ENCODE data around the gene NOX3. TPM values are rescaled to one million over a fixed set of nuclear protein-coding genes. Genes with fewer than 3 reads are reported as not detected.
A peak's percentile ranks its signal among the peaks of the same experiment; 100 is the strongest.
"Not testable (repeated sequence)": the region's sequence is repeated elsewhere in the genome, so short reads cannot be mapped to it uniquely, and the experiment has no call there.

The NOX3 gene
- total RNA-seq, 6 donors from 2014 or later: not detected

DNA sequence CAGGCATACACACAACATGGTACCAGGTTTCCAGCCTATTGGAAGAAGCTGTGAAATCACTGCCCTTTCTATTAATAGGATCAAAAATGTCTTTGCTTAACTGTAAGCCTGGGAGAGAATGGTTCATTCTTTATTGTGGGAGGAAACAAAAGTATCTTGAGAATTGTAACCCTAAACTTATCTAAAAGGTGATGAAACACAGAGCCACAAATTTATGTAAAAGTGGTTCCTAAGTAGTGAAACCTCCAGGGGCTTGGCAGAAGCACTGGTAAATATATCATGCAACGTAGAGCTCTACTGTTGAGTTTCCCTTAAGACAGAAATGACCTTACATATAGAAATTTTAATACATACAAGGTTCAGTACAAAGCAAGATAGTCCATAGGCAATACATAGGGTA lies 17.2 kb upstream of the NOX3 start:
- TF ChIP-seq, protein P1, sequence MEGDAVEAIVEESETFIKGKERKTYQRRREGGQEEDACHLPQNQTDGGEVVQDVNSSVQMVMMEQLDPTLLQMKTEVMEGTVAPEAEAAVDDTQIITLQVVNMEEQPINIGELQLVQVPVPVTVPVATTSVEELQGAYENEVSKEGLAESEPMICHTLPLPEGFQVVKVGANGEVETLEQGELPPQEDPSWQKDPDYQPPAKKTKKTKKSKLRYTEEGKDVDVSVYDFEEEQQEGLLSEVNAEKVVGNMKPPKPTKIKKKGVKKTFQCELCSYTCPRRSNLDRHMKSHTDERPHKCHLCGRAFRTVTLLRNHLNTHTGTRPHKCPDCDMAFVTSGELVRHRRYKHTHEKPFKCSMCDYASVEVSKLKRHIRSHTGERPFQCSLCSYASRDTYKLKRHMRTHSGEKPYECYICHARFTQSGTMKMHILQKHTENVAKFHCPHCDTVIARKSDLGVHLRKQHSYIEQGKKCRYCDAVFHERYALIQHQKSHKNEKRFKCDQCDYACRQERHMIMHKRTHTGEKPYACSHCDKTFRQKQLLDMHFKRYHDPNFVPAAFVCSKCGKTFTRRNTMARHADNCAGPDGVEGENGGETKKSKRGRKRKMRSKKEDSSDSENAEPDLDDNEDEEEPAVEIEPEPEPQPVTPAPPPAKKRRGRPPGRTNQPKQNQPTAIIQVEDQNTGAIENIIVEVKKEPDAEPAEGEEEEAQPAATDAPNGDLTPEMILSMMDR (IDR thresholded peaks at IDR 0.05): no peak
- TF ChIP-seq POLR2A (IDR thresholded peaks at IDR 0.05): no peak
- Histone ChIP-seq H3K27ac (no peak overlapping the region), H3K9me3 (peaks cover 0 to 12% (median 0%) of the 10 kb centered on the region in 4 donors), H3K27me3 (no peaks in the 10 kb centered on the region), H3K4me1 (no peaks in the 10 kb centered on the region), H3K4me3 (no peak overlapping the region), H3K36me3 (no peaks in the 10 kb centered on the region)
- no peak for ATAC-seq (ENCODE audit: low FRiP score in 2 of 2)
- DNase-seq: no peak
- WGBS, 2 donors: 70 to 87% methylated on average over 1 of the region's 1 CpG

DNA sequence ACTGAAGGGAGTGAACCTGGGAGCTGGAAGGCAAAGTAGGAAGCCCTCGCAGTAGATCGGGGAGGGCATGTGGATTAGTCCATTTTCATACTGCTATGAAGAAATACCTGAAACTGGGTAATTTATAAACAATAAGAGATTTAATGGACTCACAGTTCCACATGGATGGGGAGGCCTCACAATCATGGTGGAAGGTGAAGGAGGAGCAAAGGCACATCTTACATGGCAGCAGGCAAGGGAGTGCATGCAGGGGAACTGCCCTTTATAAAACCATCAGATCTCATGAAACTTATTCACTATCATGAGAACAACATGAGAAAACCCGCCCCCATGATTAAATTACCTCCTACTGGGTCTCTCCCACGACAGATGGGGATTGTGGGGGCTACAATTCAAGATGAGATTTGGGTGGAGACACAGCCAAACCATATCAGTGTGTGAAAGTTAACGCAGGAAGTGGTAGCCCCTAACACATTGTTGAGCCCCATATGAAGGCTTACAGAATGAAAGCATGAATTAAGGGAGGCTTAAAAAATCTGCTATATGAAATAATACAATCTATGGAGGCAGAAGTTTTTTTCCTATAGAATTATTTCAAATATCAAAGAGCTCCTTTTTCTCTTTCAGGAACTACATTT lies 15.5 kb upstream of the NOX3 start:
- H3K4me3 ChIP-seq; H3K36me3 ChIP-seq; ATAC-seq (ENCODE audit: low FRiP score in 2 of 2); DNase-seq; H3K27me3 ChIP-seq; H3K4me1 ChIP-seq; H3K27ac ChIP-seq: not testable (repeated sequence)
- peaks cover 0 to 13% (median 0%) of the 10 kb centered on the region in 4 donors for H3K9me3 ChIP-seq
- 88 to 94% methylated on average over 5 of the region's 5 CpGs for WGBS, 2 donors

DNA sequence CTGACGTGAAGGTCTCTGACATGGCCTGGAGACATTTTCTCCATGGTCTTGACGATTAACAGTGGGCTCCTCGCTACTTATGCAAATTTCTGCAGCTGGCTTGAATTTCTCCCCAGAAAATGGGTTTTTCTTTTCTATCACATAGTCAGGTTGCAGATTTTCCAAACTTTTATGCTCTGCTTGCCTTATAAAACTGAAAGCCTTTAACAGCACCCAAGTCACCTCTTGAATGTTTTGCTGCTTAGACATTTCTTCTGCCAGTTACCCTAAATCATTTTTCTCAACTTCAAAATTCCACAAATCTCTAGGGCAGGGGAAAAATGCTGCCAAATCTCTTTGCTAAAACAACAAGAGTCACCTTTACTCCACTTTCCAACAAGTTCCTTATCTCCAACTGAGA lies 12.9 kb upstream of the NOX3 start:
- WGBS, 2 donors: 95 to 100% methylated on average over 3 of the region's 3 CpGs
- H3K36me3 ChIP-seq: not testable (repeated sequence)

DNA sequence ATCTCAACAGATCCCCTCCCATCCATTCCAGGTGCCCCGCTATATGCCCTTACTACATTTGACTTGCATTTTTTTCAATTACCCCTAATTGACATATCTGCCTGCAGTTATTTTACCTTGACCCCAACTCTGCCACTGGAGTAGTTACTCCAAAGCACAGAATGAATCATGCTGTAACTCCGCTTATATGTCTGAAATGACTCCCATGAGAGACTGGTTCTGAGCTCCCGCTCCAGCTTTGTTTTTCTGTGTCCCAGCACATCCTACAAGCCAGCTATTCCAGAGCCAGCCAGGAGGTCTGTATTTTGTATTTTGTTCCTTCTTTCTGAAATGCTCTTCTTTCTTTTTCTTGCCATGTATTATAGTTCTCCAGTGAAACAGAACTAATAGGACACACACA lies 10.9 kb upstream of the NOX3 start:
- Histone ChIP-seq H3K9me3 (peaks cover 0 to 13% (median 0%) of the 10 kb centered on the region in 4 donors), H3K27me3 (no peaks in the 10 kb centered on the region), H3K27ac (no peak overlapping the region), H3K4me3 (no peak overlapping the region), H3K4me1 (no peaks in the 10 kb centered on the region), H3K36me3 (no peaks in the 10 kb centered on the region)
- TF ChIP-seq POLR2A (IDR thresholded peaks at IDR 0.05) (no peak), POLR2AphosphoS5 (IDR thresholded peaks at IDR 0.05) (no peak), EP300 (IDR thresholded peaks at IDR 0.05) (no peak)
- TF ChIP-seq, protein P1 (IDR thresholded peaks at IDR 0.05): no peak
- DNase-seq: no peak
- 95 to 96% methylated on average over 3 of the region's 3 CpGs for WGBS, 2 donors
- no peak for ATAC-seq (ENCODE audit: low FRiP score in 2 of 2)

More for the DNA sequence above, 12.9 kb upstream of the NOX3 start:
- H3K27ac ChIP-seq; H3K4me3 ChIP-seq; DNase-seq; H3K4me1 ChIP-seq; H3K27me3 ChIP-seq; ATAC-seq (ENCODE audit: low FRiP score in 2 of 2): not testable (repeated sequence)
- H3K9me3 ChIP-seq: peaks cover 0 to 13% (median 0%) of the 10 kb centered on the region in 4 donors

DNA sequence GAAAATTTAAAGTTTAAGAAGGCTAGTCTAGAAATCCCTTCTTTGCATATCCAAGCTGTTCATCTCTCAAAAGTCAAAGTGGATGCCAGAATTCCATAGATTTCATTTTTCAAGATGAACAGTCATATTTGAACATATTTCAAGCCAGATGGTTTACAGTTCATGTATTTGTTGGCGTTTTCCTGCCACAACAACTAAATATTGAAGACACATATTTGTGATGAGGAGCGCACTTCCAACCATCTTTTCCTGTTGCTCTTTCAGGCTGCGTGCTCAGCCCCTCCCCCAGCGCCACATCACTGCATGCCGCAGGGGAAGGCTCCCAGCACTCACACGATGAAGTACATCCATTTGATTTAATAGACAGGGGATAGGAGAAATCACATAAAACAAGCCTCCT lies 5.9 kb upstream of the NOX3 start:
- no peaks in the 10 kb centered on the region for H3K9me3 ChIP-seq
- H3K36me3 ChIP-seq: no peaks in the 10 kb centered on the region
- H3K4me3 ChIP-seq: no peak overlapping the region
- no peak overlapping the region for H3K27ac ChIP-seq
- TF ChIP-seq POLR2A (IDR thresholded peaks at IDR 0.05) (no peak), EP300 (IDR thresholded peaks at IDR 0.05) (no peak)
- H3K27me3 ChIP-seq: no peaks in the 10 kb centered on the region
- DNase-seq (peak in 1 of 2 donors; percentile 17), ATAC-seq (ENCODE audit: low FRiP score in 2 of 2) (no peak)
- no peaks in the 10 kb centered on the region for H3K4me1 ChIP-seq
- WGBS, 2 donors: 70% methylated on average over 6 of the region's 6 CpGs

DNA sequence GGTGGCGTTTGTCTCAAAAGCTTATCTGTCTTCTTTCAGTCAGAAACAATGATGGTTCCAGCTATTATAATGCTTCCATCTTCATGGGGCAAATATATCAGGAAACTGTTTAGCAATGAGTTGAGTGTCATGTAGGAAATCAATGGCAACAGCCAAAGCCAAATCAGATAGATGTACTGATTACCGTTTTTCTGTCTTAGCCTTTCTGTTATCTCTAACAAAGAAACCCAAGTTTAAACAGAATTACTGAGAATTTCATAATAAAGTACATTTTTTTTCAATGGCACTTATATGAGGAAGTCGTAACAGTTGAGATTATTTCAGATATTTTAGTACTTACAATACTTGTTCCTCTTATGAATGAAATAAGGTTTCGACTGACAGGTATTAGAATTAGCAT lies 1.2 kb downstream of the NOX3 start:
- Histone ChIP-seq H3K27me3 (no peaks in the 10 kb centered on the region), H3K36me3 (no peaks in the 10 kb centered on the region), H3K27ac (no peak overlapping the region), H3K9me3 (no peaks in the 10 kb centered on the region), H3K4me1 (peaks cover 0 to 9% (median 2%) of the 10 kb centered on the region in 4 donors), H3K4me3 (no peak overlapping the region)
- DNase-seq (no peak), ATAC-seq (ENCODE audit: low FRiP score in 2 of 2) (no peak)
- WGBS, 2 donors: 21 to 22% methylated on average over 4 of the region's 4 CpGs
- no peak for TF ChIP-seq EP300 (IDR thresholded peaks at IDR 0.05)
- TF ChIP-seq, protein P1 (IDR thresholded peaks at IDR 0.05): no peak
- TF ChIP-seq POLR2AphosphoS5 (IDR thresholded peaks at IDR 0.05): no peak
- TF ChIP-seq POLR2A (IDR thresholded peaks at IDR 0.05): no peak

Data from upper lobe of left lung (tissue), 6 donors.